Activated CD4-positive, alpha-beta memory T cell treated with anti-CD3 and anti-CD28 coated beads, Interleukin-2, amount 10 ng/mL, durations not matched to agents 7 days and 5 days (primary cell): ENCODE results near the gene C15orf39. TPM values are rescaled to one million over a fixed set of nuclear protein-coding genes. Genes with fewer than 3 reads are reported as not detected.
"Not testable (repeated sequence)": the region's sequence is repeated elsewhere in the genome, so short reads cannot be mapped to it uniquely, and the experiment has no call there.

Source experiments
- CTCF ChIA-PET: fragments of 350-600 bp; sonication (Branson Sonifier 250); formaldehyde crosslinking; loops from one replicate; lab custom pipeline; 2021; ENCODE audit warnings: antibody characterized with exemption, inconsistent platforms; lab: Charles Lee
- POLR2A ChIA-PET: fragments of 350-600 bp; sonication (Branson Sonifier 250); formaldehyde crosslinking; loops from one replicate; lab custom pipeline; 2021; ENCODE audit warnings: antibody characterized with exemption; lab: Charles Lee
- DNase-seq: peaks from one replicate; pipeline ENCODE4 v3.0.0-alpha.2; 2020
- H3K27ac Mint-ChIP-seq: one replicate; pipeline ENCODE4 v1.8.0; 2021; ENCODE audit warnings: mild to moderate bottlenecking, mixed read lengths
- H3K27me3 Mint-ChIP-seq: one replicate; pipeline ENCODE4 v1.8.0; 2021; ENCODE audit warnings: mixed read lengths
- H3K36me3 Mint-ChIP-seq: one replicate; pipeline ENCODE4 v1.8.0; 2021; ENCODE audit warnings: low read depth, mixed read lengths
- H3K4me1 Mint-ChIP-seq: one replicate; pipeline ENCODE4 v1.8.0; 2021; ENCODE audit warnings: mixed read lengths
- H3K4me3 Mint-ChIP-seq: one replicate; pipeline ENCODE4 v1.8.0; 2021; ENCODE audit warnings: mild to moderate bottlenecking, mixed read lengths
- H3K9me3 Mint-ChIP-seq: one replicate; pipeline ENCODE4 v1.8.0; 2021; ENCODE audit warnings: mixed read lengths
- total RNA-seq, 2 experiments: library from RNA; stranded (reverse); gene quantifications; one replicate each; pipeline ENCODE4 v1.2.3, GENCODE V29; 2021

The C15orf39 gene
- total RNA-seq, 2 experiments from 2014 or later = 65.0 to 69.2 TPM

GRCh38 chr15:75209289-75209676 is 7.6 kb downstream of the C15orf39 start:
- no peaks in the 10 kb centered on the region for H3K9me3 Mint-ChIP-seq
- CTCF ChIA-PET = interaction anchor here (0.9 to 1.2 kb wide), 2 partner anchors 166 to 180 kb away, joined by 4 to 5 read pairs; no protein-coding TSS in a partner anchor
- peaks cover 42% of the 10 kb centered on the region for H3K4me1 Mint-ChIP-seq
- H3K36me3 Mint-ChIP-seq = peaks cover 75% of the 10 kb centered on the region
- POLR2A ChIA-PET = interaction anchor here (0.7 to 1.8 kb wide), 3 partner anchors 9 to 186 kb away, joined by 3 to 8 read pairs (median 3); partner anchors contain the start of gene PPCDC
- no peak for DNase-seq
- H3K4me3 Mint-ChIP-seq = no peak overlapping the region
- H3K27me3 Mint-ChIP-seq = no peaks in the 10 kb centered on the region
- H3K27ac Mint-ChIP-seq = no peak overlapping the region

GRCh38 chr15:75210811-75211230 is 9.1 kb downstream of the C15orf39 start:
- POLR2A ChIA-PET = interaction anchor here (1.7 kb wide), 1 partner anchor 18 kb away, joined by 4 read pairs; no protein-coding TSS in a partner anchor
- DNase-seq = no peak
- no peaks in the 10 kb centered on the region for H3K27me3 Mint-ChIP-seq
- H3K27ac Mint-ChIP-seq = no peak overlapping the region
- H3K4me1 Mint-ChIP-seq = peaks cover 27% of the 10 kb centered on the region
- peaks cover 65% of the 10 kb centered on the region for H3K36me3 Mint-ChIP-seq
- CTCF ChIA-PET = interaction anchor here (0.9 kb wide), 1 partner anchor 226 kb away, joined by 3 read pairs; no protein-coding TSS in a partner anchor
- no peak overlapping the region for H3K4me3 Mint-ChIP-seq
- H3K9me3 Mint-ChIP-seq = no peaks in the 10 kb centered on the region

DNA sequence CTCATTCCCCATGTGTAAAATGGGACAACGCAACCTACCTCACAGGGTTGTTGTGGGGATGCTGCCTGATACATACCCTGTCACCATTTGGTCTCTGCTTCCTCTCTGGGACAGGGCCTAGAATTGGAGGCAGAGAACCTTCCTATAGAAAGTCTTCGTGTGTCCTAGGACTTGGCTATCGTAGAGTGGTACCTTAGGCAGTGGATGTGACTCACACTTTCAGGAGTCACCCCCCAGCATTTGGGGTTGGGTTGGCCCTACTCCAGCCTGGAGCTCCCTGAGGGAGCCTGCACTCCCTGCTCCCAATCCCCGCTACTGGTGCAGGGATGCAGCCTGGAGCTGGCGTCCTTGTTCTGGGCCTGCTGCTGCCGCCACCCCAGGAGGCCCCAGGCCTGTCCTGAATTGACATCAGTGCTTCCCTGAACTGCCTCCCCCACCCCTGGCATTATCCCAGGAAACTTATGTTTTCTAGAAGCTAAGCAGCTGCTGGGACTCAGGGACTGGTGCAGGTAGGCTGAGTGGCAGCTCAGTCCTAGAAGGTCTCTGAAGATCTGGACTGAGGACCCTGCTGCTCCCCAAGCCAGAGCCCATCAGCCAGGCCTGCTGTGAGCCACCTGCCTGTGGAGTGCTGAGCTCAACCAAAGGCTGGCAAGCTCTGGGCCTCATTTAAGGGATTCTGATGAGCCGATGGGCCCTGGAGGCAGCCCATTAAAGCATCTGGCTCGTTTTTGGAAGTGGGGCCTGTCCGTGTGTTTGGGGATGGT is 9.9 kb downstream of the C15orf39 start:
- Mint-ChIP-seq H3K27me3 (no peaks in the 10 kb centered on the region), H3K4me3 (no peak overlapping the region), H3K9me3 (no peaks in the 10 kb centered on the region), H3K4me1 (peaks cover 27% of the 10 kb centered on the region), H3K36me3 (peaks cover 59% of the 10 kb centered on the region), H3K27ac (no peak overlapping the region)
- POLR2A ChIA-PET = interaction anchor here (1.1 to 1.7 kb wide), 3 partner anchors 11 to 188 kb away, joined by 3 to 5 read pairs (median 4); partner anchors contain the start of gene PPCDC
- CTCF ChIA-PET = interaction anchor here (0.9 kb wide), 1 partner anchor 227 kb away, joined by 3 read pairs; no protein-coding TSS in a partner anchor
- no peak for DNase-seq

DNA sequence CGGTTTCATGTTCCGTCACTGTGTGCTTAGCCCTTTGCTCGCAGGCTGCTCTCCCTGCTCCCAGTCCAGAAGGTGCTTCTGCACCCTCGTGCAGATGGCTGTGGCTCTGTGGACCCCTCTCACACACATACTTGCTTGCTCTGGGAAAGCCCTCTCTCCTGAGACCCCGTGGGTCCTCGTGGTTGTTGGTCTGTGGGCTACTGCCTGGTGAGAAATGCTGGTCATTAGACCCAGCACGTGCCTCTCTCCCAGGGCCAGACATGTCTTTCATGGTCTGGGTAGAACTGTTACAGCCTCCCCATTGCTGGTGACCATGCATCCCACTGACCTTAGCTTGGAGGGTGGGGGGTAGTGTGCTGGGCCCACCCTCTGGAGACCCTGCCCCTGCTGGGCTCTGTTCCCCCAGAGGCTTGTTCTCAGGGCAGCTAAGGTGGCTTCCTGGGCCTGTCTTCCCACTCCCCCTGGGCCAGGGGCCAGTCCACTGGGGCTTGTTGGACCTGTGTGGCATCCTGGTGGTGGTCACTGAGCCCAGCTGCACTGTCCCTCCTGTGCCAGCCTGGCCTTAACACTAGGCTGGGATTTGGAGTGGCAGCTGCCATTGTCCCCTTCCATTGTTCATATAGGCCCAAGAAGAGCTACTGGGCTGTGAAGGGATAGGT is 10.6 kb downstream of the C15orf39 start:
- ChIA-PET CTCF (no interaction called here), POLR2A (interaction anchor here (1.1 to 1.7 kb wide), 3 partner anchors 10 to 189 kb away, joined by 3 to 5 read pairs (median 4); partner anchors contain the start of gene PPCDC)
- no peak for DNase-seq
- H3K27ac Mint-ChIP-seq = no peak overlapping the region
- no peaks in the 10 kb centered on the region for H3K27me3 Mint-ChIP-seq
- no peak overlapping the region for H3K4me3 Mint-ChIP-seq
- H3K9me3 Mint-ChIP-seq = no peaks in the 10 kb centered on the region
- peaks cover 23% of the 10 kb centered on the region for H3K4me1 Mint-ChIP-seq
- peaks cover 53% of the 10 kb centered on the region for H3K36me3 Mint-ChIP-seq

GRCh38 chr15:75213212-75213767 is 11.6 kb downstream of the C15orf39 start:
- H3K36me3 Mint-ChIP-seq = peaks cover 45% of the 10 kb centered on the region
- no peaks in the 10 kb centered on the region for H3K27me3 Mint-ChIP-seq
- no peak overlapping the region for H3K27ac Mint-ChIP-seq
- no peak overlapping the region for H3K4me3 Mint-ChIP-seq
- peaks cover 22% of the 10 kb centered on the region for H3K4me1 Mint-ChIP-seq
- ChIA-PET CTCF (no interaction called here), POLR2A (no interaction called here)
- no peak for DNase-seq
- H3K9me3 Mint-ChIP-seq = no peaks in the 10 kb centered on the region

DNA sequence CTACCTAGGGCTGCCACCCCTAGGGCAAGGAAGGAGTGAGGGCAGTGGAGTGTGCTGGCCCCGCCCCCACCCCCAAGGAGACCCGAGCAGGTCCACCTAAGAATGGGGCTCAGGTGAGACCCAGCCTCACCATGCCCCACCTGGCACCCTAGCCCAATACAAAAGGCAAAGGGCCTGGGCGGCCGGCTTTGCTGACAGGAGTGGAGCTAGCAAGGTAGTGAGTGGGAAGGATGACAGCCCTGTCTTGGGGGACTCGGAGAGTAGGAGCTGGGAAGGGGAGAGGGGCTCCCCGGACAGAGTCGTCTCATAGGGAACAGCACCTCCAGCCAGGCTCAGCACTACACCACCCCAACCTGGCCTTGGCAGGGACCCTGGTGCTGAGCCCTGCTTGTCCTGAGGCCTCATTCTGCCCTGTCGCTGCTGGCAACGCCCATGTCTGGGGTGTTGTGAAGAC is 12.1 kb downstream of the C15orf39 start:
- POLR2A ChIA-PET = interaction anchor here (0.7 to 1.3 kb wide), 6 partner anchors 7 to 190 kb away, joined by 3 to 6 read pairs (median 3); partner anchors contain the start of genes C15orf39 and PPCDC
- Mint-ChIP-seq H3K36me3 (peaks cover 40% of the 10 kb centered on the region), H3K4me1 (peaks cover 21% of the 10 kb centered on the region), H3K9me3 (no peaks in the 10 kb centered on the region), H3K27me3 (no peaks in the 10 kb centered on the region), H3K4me3 (no peak overlapping the region), H3K27ac (no peak overlapping the region)
- CTCF ChIA-PET = interaction anchor here (0.5 kb wide), 1 partner anchor 391 kb away, joined by 3 read pairs; no protein-coding TSS in a partner anchor
- no peak for DNase-seq

GRCh38 chr15:75214293-75215096 is 12.8 kb downstream of the C15orf39 start:
- Mint-ChIP-seq H3K27ac (no peak overlapping the region), H3K4me3 (no peak overlapping the region), H3K27me3 (no peaks in the 10 kb centered on the region), H3K9me3 (no peaks in the 10 kb centered on the region), H3K36me3 (peaks cover 33% of the 10 kb centered on the region), H3K4me1 (peaks cover 14% of the 10 kb centered on the region)
- ChIA-PET POLR2A (interaction anchor here (0.7 to 1.3 kb wide), 6 partner anchors 8 to 191 kb away, joined by 3 to 6 read pairs (median 3); partner anchors contain the start of genes C15orf39 and PPCDC), CTCF (interaction anchor here (0.5 to 1.3 kb wide), 3 partner anchors 10 to 390 kb away, joined by 3 read pairs; no protein-coding TSS in a partner anchor)
- no peak for DNase-seq

- ChIA-PET CTCF (interaction anchor here (0.8 to 1.3 kb wide), 2 partner anchors 11 to 172 kb away, joined by 3 read pairs; no protein-coding TSS in a partner anchor), POLR2A (interaction anchor here (1.0 to 1.3 kb wide), 5 partner anchors 9 to 191 kb away, joined by 3 to 6 read pairs (median 5); partner anchors contain the start of gene PPCDC)
- H3K27me3 Mint-ChIP-seq = no peaks in the 10 kb centered on the region
- no peaks in the 10 kb centered on the region for H3K9me3 Mint-ChIP-seq
- no peak overlapping the region for H3K4me3 Mint-ChIP-seq
- H3K36me3 Mint-ChIP-seq = peaks cover 24% of the 10 kb centered on the region
- H3K4me1 Mint-ChIP-seq = peaks cover 7% of the 10 kb centered on the region
- no peak for DNase-seq
- H3K27ac Mint-ChIP-seq = no peak overlapping the region
These were observed 13.7 kb downstream of the C15orf39 start for GRCh38 chr15:75215107-75216004.

- CTCF ChIA-PET = interaction anchor here (1.2 kb wide), 1 partner anchor 187 kb away, joined by 3 read pairs; no protein-coding TSS in a partner anchor
- H3K4me1 Mint-ChIP-seq = no peaks in the 10 kb centered on the region
- H3K9me3 Mint-ChIP-seq = no peaks in the 10 kb centered on the region
- POLR2A ChIA-PET = interaction anchor here (1.2 kb wide), 1 partner anchor 21 kb away, joined by 3 read pairs; no protein-coding TSS in a partner anchor
- H3K36me3 Mint-ChIP-seq = peaks cover 13% of the 10 kb centered on the region
- H3K4me3 Mint-ChIP-seq = no peak overlapping the region
- DNase-seq = no peak
- no peak overlapping the region for H3K27ac Mint-ChIP-seq
- no peaks in the 10 kb centered on the region for H3K27me3 Mint-ChIP-seq
These were observed 15.3 kb downstream of the C15orf39 start for GRCh38 chr15:75217012-75217411.

GRCh38 chr15:75217574-75217973 is 15.9 kb downstream of the C15orf39 start:
- DNase-seq, H3K4me3 Mint-ChIP-seq, H3K27ac Mint-ChIP-seq, H3K9me3 Mint-ChIP-seq, H3K36me3 Mint-ChIP-seq, CTCF ChIA-PET, H3K27me3 Mint-ChIP-seq, H3K4me1 Mint-ChIP-seq: not testable (repeated sequence)
- POLR2A ChIA-PET = interaction anchor here (0.9 kb wide), 1 partner anchor 8 kb away, joined by 3 read pairs; no protein-coding TSS in a partner anchor

DNA sequence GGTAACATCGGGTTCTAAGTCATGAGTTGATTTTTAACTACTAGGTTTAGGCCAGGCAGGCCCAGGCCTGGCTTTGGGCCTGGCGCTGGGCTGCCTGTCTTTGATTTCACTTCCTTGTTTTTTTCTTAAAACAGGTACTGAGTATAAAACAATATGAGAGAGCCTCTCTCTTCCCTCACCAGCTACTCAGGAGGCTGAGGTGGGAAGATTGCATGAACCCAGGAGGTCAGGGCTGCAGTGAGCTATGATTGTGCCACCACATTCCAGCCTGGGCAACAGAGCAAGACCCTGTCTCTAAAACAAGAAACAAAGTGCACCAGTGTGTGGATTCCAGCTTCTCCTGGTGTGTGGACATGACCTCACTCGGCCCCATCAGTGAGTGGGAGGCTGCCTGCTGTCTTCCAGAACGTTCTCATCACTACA is 17.8 kb downstream of the C15orf39 start:
- POLR2A ChIA-PET = interaction anchor here (0.7 to 1.7 kb wide), 4 partner anchors 10 to 182 kb away, joined by 3 to 5 read pairs (median 3); no protein-coding TSS in a partner anchor
- H3K27me3 Mint-ChIP-seq, H3K4me1 Mint-ChIP-seq, CTCF ChIA-PET, H3K9me3 Mint-ChIP-seq, H3K4me3 Mint-ChIP-seq, H3K36me3 Mint-ChIP-seq, DNase-seq, H3K27ac Mint-ChIP-seq: not testable (repeated sequence)
